GM18508 (cell line): ENCODE measurements around the gene DEAF1.

Experiments
- ATAC-seq: cut with Tn5 transposase; IDR thresholded peaks from one replicate; pipeline ENCODE4 v1.9.1; 2021; ENCODE audit warnings: moderate number of reproducible peaks; ENCODE audit not compliant: insufficient read depth, unreplicated experiment

Gene DEAF1

DNA sequence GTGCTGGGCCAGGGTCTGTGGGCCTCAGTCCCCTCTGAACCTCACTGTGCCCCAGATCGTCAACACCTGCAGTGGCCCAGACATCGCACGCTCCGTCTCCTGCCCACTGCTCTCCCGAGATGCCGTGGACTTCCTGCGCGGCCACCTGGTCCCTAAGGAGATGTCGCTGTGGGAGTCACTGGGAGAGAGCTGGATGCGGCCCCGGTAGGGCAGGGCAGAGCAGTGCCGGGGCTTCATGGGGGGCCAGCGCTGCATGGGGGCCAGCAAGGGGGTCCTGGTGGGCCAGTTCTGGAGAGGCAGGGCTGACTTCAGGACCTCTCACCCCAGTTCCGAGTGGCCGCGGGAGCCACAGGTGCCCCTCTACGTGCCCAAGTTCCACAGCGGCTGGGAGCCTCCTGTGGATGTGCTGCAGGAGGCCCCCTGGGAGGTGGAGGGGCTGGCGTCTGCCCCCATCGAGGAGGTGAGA lies 27.4 kb upstream of the DEAF1 start:
- no peak for ATAC-seq

DNA sequence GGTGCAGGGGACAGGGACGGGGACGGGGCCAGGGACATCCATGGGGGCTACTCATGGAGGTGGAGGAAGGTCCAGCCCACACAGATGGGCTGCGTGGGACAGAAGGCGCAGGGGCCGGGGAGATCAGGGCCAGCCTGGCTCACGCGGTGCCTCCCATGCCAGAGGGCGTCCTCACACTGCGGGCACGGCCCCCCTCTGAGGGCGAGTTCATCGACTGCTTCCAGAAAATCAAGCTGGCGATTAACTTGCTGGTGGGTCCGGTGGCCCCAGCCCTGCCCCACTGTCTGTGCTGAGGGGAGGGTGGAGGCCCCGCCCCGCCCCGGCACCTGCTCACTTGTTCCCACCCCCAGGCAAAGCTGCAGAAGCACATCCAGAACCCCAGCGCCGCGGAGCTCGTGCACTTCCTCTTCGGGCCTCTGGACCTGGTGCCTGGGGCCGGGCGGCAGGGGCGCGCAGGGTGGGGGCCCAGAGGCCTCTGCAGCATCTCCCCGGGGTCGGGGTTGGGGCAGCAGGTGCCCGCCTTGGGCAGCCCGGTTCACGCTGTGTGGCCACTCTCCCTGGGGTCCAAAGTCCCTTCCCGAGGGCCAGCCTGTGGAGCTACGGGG lies 26.8 kb upstream of the DEAF1 start:
- no peak for ATAC-seq

DNA sequence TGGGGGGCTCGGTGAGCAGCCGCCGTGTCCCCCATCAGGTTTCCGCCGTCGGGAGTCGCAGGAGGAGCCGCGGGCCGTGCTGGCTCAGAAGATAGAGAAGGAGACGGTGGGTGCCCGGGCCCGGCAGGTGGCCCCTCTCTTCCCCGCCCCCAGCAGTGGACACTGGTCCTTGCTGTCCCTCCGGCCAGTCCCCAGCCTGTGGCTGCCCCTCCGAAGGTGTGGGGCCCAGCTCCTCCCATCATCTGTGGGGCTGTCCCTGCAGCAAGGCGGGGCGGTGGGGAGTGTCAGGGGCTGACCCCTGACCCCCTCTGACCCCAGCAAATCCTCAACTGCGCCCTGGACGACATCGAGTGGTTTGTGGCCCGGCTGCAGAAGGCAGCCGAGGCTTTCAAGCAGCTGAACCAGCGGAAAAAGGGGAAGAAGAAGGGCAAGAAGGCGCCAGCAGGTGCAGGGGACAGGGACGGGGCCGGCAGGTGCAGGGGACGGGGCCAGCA lies 26.3 kb upstream of the DEAF1 start:
- no peak for ATAC-seq

DNA sequence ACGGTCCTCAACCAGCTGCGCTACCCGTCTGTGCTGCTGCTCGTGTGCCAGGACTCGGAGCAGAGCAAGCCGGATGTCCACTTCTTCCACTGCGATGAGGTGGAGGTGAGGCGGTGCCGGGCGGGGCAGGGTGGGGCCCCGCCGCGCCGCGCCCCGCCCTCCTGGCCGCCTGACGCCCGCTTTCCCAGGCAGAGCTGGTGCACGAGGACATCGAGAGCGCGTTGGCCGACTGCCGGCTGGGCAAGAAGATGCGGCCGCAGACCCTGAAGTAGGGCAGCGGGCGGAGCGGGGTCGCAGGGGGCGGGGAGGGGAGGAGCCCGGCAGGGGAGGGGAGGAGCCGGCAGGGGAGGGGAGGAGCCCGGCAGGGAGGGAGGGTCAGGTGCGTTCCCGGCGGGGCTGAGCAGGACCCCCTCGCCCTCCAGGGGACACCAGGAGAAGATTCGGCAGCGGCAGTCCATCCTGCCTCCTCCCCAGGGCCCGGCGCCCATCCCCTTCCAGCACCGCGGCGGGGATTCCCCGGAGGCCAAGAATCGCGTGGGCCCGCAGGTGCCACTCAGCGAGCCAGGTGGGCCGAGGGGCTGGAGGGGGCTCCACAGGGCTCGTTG lies 25.7 kb upstream of the DEAF1 start:
- ATAC-seq, result no peak

DNA sequence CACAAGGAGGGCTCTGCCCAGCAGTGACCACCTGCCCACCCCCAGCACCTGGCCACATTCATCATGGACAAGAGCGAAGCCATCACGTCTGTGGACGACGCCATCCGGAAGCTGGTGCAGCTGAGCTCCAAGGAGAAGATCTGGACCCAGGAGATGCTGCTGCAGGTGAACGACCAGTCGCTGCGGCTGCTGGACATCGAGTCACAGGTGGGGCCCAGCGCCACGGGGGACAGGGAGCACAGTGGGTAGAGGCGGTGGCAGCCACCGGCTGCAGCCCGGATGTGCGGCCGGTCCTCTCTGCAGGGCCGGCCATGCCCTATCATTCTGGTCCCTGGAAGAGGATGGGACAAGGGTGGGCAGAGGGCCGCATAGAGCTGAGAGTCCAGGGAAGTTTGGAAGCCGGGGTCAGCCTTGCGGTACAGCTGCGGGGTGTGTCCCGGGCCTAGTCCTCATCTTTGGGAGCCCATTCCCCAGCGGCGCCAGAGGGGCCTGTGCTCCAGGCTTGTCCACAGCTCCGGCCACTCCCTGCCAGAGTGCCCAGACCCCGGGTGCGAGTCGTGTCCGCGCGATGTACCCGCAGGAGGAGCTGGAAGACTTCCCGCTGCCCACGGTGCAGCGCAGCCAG lies 25.1 kb upstream of the DEAF1 start:
- ATAC-seq, result no peak

DNA sequence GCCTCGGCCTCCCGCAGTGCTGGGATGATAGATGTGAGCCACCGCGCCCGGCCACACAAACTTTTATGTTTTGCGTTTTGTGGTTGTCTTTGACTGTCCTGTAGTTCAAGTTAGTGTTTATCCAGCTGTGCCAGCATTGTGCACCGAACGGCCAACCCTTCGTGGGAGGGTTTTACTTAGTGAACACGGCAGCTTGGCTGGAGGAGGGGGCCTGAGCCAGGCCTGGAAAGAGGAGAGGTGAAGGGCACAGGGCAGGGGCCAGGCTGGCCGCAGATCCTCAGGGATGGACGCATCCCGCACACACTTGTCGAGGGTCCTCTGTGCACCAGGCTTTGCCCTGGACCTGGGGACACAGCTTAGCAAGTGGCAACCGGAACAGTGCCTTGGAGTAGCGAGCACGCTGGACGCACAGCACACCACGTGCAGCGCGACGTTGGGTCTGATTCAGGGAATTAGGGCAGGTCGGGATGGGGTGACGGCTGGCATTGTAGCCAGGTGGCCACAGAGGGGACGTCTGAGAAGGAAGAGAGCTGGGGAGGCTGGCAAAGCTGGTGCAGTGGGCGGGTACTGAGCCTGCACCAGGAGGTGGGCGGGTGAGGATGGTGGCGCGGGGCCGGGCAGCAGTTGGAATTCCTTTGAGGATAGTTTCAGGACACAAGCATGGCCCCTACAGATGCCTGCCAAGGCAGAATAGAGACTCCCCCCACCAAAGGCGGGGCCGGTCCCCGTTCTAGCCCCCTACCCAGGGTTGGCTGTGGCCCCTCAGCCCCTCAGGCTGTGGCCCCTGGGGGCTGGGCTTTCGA lies 24.4 kb upstream of the DEAF1 start:
- ATAC-seq, result no peak

DNA sequence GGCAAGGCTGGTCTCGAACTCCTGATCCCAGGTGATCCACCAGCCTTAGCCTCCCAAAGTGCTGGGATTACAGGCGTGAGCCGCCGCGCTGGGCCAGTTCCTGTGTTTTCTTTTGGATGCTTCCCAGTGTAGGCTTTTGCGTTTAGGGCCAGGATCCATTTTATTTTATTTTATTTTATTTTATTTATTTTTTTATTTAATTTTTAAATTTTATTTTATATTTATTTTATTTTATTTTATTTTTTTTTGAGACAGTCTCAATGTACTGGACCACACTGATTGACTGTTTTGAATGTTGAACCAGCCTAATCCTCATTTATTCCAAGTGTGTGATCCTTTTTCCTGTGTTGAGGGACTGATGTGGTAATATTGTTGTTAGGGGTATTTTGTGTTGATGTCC lies 19.4 kb upstream of the DEAF1 start:
- no peak for ATAC-seq

DNA sequence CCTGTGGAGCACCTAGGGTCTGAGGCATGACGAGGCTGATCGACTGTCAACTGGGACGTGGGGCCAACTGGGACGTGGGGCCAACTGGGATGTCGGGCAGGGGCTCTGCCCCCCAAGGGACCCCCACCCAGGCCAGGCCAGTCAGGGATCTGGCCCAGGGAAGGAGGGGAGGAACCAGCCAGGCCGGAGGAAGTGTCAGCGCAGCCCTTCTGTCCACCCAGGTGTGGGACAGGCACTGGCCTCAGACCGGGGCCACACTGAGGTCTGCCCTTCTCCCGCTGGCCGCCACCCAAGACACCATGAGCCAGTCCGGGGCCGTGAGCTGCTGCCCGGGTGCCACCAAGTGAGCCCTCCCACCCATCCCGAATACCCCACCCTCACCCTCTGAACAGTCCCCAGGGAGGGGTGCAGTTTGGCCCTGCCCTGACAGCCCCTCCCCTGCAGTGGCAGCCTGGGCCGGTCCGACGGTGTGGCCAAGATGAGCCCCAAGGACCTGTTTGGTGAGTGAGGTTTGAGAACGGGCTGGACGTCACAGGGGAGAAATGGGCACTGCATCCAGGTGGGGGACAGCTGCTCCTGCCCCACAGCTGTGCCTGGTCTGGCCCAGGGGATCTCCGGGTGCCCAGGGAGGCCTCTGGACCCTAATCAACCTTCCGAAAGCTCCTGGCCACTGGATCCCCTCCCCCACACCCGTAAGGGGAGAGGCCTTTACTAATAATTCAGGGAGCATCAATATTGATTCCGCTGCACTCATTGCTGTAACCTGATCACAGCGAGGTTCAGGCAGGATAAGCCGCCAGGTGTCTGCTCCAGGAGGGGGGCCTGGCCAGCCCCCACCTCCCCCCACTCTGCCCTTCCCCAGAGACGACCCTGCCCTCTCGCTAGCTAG lies 14.3 kb upstream of the DEAF1 start:
- no peak for ATAC-seq

DNA sequence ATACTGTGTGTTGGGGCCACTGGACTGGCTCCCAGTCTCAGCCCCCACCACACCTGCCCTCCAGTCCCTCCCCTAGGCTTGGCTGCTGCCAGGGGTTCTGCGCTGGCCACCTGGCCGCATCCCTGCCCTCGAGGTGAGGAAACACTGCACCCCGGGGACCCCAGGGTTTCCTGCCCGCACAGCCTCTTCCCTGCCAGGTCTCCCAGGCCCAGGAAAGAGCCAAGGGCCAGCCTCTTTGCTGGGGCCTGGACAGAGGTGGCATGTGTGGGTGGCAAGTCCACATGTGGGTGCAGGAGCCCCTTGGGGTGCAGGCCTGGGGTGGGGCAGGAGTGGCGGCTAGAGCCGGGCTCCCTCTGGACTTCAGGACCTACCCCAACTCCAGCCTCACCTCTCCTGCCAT lies 13.5 kb upstream of the DEAF1 start:
- no peak for ATAC-seq

DNA sequence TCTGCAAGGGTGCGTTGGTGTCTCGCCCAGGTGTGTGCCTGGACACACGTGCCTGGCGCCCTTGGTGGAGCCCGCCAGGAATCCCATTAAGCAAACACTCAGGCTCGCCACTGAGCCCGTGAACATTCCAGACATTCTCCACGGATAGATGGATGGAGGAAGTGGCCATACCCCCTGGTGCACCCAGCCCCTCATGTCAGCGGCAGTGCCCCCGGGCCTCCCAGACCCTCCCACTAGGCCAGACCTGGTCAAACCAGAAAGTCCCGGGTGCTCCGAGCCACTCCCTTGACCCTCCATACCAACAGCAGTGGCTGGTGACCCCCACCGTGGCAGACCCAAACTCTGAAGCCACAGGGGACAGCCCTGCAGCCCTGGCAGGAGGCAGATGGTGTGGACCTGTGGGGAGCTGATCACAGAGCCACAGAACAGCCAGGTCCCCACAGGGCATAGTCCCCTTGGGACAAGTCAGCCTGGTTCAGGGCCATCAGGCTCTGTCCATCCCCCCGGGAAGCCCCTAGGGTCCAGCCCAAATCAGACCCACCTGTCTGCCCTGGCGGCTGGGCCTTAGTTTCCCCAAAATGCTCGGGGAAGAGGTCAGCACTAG lies 12.9 kb upstream of the DEAF1 start:
- no peak for ATAC-seq

DNA sequence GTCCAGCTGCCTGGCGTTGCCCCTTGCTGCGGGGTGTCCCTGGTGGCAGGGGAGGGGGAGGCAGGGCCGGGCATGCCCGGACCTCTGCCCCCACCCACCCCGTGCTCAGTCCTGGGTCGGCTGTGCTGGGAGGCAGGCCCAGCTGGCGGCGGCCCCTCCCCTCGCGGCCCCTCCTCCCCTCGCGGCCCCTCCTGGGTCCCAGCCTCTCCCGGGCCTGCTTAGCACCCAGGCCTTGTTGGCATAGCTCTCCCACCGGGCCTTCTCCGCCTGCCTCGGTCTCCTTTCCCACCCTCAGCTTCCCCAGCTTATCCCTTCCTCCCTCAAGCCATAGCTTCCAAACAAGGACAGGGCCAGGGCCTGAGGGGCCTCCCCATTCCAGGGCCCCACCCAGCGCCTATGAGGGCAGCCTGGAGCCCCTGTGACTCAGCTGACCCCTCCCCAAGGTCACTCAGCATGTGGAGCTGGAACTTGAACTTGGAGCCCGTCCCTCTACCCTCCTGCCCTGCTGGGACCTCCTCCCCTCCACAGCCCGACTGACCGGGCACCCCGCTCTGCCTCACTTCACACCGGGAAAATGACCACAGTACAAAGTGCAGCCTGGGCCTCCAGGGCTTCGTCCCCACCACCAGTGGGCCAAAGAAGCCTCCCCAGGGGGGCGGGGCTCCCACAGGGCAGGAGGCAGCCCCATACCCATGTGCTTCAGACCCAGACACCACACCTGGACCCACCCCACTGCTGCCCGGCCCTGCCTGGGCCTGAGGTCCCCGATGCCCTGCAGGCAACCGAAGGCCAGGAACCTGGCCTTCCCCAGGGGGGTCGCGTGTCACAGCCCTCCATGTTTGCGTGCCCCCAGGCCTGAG lies 12.2 kb upstream of the DEAF1 start:
- no peak for ATAC-seq

DNA sequence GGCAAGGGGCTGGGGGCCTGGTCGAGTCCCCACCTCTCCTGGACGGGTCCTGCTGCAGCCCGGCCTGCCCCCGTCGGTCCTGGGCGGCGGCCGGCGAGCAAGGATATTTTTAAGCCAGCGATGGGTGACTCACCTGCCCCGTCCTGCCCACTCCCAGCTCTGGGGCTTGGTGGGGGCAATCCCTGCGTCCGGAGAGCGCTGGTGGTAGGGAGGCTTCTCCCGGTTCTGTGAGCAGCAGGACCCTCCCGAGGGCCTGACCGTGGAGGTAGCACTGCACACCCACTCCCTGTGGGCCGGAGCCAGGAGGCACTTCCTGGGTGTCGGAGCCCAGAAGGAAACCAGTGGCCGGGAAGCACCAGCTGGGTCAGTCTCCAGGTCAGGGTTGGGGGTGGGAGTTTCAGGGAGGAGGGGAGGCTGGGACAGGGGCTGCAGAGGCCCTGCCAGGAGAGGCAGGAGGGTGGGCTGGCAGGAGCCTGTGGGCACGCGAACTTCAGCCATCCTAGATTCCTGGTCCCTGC lies 11.5 kb upstream of the DEAF1 start:
- no peak for ATAC-seq

DNA sequence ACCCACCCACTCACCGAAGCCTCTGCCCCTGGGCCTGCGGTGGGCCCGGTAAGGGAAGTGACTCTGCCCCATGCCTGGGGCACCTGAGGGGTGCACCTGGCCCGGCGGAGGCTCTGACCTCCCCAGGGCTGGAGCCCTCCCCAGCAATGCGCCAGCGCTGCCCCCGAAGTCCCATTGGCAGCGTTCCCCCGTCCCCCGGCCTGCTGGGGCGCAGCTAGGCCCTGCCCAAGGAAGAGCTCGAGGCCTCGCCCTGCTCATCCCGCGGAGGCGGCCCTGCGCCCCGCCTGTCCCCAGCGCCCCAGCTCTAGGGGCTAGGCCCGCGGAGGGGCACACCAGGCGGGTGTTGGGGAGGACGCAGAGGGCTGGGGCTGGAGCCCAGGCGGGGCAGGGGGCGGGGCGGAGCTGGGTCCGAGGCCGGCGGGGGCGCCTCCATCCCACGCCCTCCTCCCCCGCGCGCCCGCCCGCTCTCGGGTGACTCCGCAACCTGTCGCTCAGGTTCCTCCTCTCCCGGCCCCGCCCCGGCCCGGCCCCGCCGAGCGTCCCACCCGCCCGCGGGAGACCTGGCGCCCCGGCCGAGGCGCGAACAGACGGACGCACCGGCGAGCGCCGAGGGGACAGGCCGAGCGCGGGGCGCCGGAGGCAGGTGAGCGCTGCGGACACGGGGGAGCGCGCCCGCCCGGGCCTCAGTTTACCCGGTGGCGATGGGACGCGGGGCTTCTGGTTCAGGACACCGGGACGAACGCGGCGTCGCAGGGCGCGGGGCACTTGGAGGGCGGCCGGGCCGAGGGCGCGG lies 10.8 kb upstream of the DEAF1 start, which contains the start of gene EPS8L2:
Gene EPS8L2, plus strand, starts transcription at position 586 of the 793 bp plus-strand sequence. CDS start 3,177 bp downstream, outside the sequence.
- no peak for ATAC-seq

DNA sequence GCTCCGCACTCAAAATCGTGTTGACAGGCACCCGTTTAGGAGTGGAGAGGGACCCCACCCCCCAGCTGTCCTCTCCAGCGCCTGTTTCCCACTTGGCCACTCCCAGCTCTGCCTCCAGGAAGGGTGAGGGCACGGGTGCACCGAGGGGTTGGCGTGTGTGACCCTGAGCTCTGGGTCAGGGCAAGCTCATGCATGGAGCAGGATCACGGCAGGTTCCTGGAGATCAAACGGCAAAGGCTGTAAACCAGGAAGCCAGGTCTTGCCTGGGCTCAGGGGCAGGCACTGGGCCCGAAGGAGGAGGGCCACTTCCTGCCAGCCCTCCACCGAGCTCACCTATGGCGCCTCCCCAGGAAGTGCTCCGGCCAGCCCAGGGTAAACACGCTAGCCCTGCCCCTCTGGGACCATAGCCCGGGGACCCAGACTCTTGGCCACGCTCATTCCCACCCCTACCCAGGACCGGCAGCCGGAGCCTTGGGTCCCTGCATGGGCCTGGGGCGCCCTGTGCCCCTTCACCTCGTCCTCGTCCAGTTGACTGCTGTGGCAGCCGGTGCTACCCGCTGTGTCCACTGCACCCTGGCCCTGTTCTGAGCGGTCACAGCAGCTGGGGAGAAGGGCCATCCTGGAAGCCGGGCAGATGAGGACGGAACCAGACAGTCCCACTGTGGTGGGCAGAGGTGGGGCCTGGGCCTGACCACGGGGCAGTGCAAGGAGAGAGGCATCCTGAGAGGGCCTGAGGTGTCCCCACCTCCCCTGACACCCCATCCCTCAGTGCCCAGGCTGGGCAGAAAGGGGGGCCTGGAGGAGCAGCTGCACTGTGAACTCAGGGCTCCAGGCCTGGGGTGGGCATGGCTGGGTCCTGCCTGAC lies 10.0 kb upstream of the DEAF1 start:
- no peak for ATAC-seq

DNA sequence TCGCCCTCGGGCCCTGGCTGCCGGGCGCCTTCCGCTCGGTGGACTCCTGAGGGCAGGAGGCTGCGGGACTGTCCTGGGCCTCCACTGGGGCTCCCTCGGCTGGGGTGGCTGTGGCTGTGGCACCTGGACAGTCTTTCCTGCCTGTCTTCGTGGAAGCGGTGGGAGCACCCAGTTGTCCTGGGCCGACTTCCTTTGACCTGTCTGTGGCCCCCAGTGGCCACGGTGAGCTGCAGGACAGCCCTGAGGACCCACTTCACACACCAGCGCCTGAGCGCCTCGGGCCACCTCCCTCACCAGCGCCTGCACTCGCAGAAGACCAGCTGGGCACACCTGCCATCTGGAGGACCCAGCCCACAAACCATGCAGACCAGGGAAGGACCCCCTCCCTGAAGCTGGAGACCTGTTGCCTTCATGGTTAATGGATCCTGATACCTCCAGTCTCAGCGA lies 9.2 kb upstream of the DEAF1 start:
- ATAC-seq, result no peak

DNA sequence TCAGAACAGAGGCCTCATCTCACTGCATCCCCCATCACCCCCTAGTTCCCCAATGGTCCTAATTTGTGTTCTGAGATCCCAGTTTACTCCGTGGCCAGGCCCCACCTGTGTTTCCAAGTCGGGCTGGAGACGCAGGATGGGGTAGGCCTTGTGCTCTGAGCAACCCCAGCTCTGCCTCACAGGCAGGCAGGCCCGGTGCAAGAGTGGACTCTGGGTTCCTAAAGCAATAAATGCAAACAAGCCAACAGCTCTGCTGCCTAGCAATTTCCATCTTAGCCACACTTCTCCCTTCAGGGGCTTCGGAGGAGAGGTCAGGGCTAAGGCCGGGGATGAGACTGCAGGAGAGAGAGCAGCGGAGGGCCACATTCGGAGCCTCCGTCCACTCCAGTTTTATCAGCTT lies 8.5 kb upstream of the DEAF1 start:
- no peak for ATAC-seq
